HEK293 (cell line): Measurements from ENCODE around the gene GJA10.

Source experiments
- CTCF ChIA-PET: fragments of 350-600 bp; formaldehyde crosslinking; extraction: SDS; loops from one replicate; lab custom pipeline; 2021; ENCODE audit warnings: antibody characterized with exemption; lab: Yijun Ruan, JAX
- POLR2A ChIA-PET: fragments of 300-600 bp; formaldehyde crosslinking; extraction: SDS; loops from one replicate; lab custom pipeline; 2020; ENCODE audit warnings: antibody characterized with exemption, inconsistent platforms; lab: Yijun Ruan, JAX
- H3K27ac ChIP-seq: fragments of 200-500 bp; sonication (Bioruptor generic); 2 replicates; pipeline ENCODE4 v1.5.1; 2014; ENCODE audit warnings: low read depth, low read length, control low read depth, inconsistent platforms; ENCODE audit errors: extremely low read depth
- H3K36me3 ChIP-seq, 2 experiments: fragments of 200-500 bp in 1 of 2; sonication (Bioruptor generic) in 1 of 2; 1 replicate in 1 of 2; 2 replicates in 1 of 2; pipeline ENCODE4 v1.5.1; 2014 to 2017; ENCODE audit warnings: inconsistent platforms in 2 of 2, low read length in 2 of 2; ENCODE audit not compliant: control insufficient read depth in 2 of 2, insufficient read depth in 1 of 2
- H3K4me1 ChIP-seq: fragments of 200-500 bp; sonication (Bioruptor generic); 2 replicates; pipeline ENCODE4 v1.5.1; 2014; ENCODE audit warnings: mild to moderate bottlenecking, low read length, inconsistent platforms; ENCODE audit not compliant: control insufficient read depth, insufficient read depth
- H3K4me3 ChIP-seq: 2 replicates; pipeline ENCODE4 v1.5.1; 2011; ENCODE audit warnings: low read depth, mild to moderate bottlenecking, control low read depth, low read length, moderate library complexity
- H3K9me3 ChIP-seq: fragments of 200-500 bp; sonication (Bioruptor generic); 2 replicates; pipeline ENCODE4 v1.5.1; 2014; ENCODE audit warnings: low read depth, low read length, inconsistent platforms; ENCODE audit not compliant: control insufficient read depth, insufficient read depth
- BCL11B ChIP-seq: fragments of 450-650 bp; formaldehyde crosslinking; IDR thresholded peaks from 2 replicates; pipeline ENCODE4 v1.5.1; 2016; ENCODE audit warnings: low read depth, missing biosample characterization, missing genetic modification characterization
- EGR2 ChIP-seq: fragments of 450-650 bp; formaldehyde crosslinking; IDR thresholded peaks from 2 replicates; pipeline ENCODE4 v1.5.1; 2016; ENCODE audit warnings: low read depth, missing biosample characterization, missing genetic modification characterization
- GFI1B ChIP-seq: fragments of 450-650 bp; formaldehyde crosslinking; IDR thresholded peaks from 2 replicates; pipeline ENCODE4 v1.5.1; 2016; ENCODE audit warnings: missing biosample characterization, missing genetic modification characterization
- GLI2 ChIP-seq: fragments of 450-650 bp; formaldehyde crosslinking; IDR thresholded peaks from 2 replicates; pipeline ENCODE4; 2017; ENCODE audit warnings: missing biosample characterization, missing genetic modification characterization, low read depth, borderline replicate concordance
- GLIS1 ChIP-seq: fragments of 450-650 bp; formaldehyde crosslinking; IDR thresholded peaks from 2 replicates; pipeline ENCODE4 v1.5.1; 2016; ENCODE audit warnings: missing biosample characterization, missing genetic modification characterization
- GLIS2 ChIP-seq: fragments of 450-650 bp; formaldehyde crosslinking; IDR thresholded peaks from 2 replicates; pipeline ENCODE4 v1.5.1; 2016; ENCODE audit warnings: missing biosample characterization, missing genetic modification characterization
- KLF1 ChIP-seq: fragments of 450-650 bp; formaldehyde crosslinking; IDR thresholded peaks from 2 replicates; pipeline ENCODE4 v1.5.1; 2016; ENCODE audit warnings: missing biosample characterization, missing genetic modification characterization
- KLF10 ChIP-seq: fragments of 450-650 bp; IDR thresholded peaks from 2 replicates; pipeline ENCODE4 v1.5.1; 2018; ENCODE audit warnings: missing biosample characterization, mild to moderate bottlenecking, missing genetic modification characterization
- KLF16 ChIP-seq: fragments of 450-650 bp; formaldehyde crosslinking; IDR thresholded peaks from 2 replicates; pipeline ENCODE4 v1.5.1; 2017; ENCODE audit warnings: missing biosample characterization, missing genetic modification characterization
- MEIS1 ChIP-seq: sonication (generic); formaldehyde crosslinking; IDR thresholded peaks from 2 replicates; pipeline ENCODE4 v1.8.1; 2022; ENCODE audit warnings: missing genetic modification reagents, mild to moderate bottlenecking, borderline replicate concordance
- PRDM10 ChIP-seq: fragments of 450-650 bp; formaldehyde crosslinking; IDR thresholded peaks from 2 replicates; pipeline ENCODE4 v1.5.1; 2016; ENCODE audit warnings: missing biosample characterization, missing genetic modification characterization
- RBAK ChIP-seq: fragments of 450-650 bp; formaldehyde crosslinking; IDR thresholded peaks from 2 replicates; pipeline ENCODE4 v1.5.1; 2016; ENCODE audit warnings: missing biosample characterization, missing genetic modification characterization
- YY1 ChIP-seq: fragments of 450-650 bp; formaldehyde crosslinking; IDR thresholded peaks from 2 replicates; pipeline ENCODE4 v1.5.1; 2018; ENCODE audit warnings: missing biosample characterization, missing genetic modification characterization
- ZBTB1 ChIP-seq: fragments of 450-650 bp; formaldehyde crosslinking; IDR thresholded peaks from 2 replicates; pipeline ENCODE4 v1.5.1; 2016; ENCODE audit warnings: missing biosample characterization, missing genetic modification characterization
- ZBTB17 ChIP-seq: fragments of 450-650 bp; formaldehyde crosslinking; IDR thresholded peaks from 2 replicates; pipeline ENCODE4 v1.5.1; 2016; ENCODE audit warnings: missing biosample characterization, missing genetic modification characterization
- ZBTB20 ChIP-seq: fragments of 450-650 bp; formaldehyde crosslinking; IDR thresholded peaks from 2 replicates; pipeline ENCODE4 v1.5.1; 2016; ENCODE audit warnings: missing biosample characterization, missing genetic modification characterization
- ZBTB21 ChIP-seq: fragments of 450-650 bp; formaldehyde crosslinking; IDR thresholded peaks from 2 replicates; pipeline ENCODE4 v1.5.1; 2017; ENCODE audit warnings: missing biosample characterization, missing genetic modification characterization
- ZNF10 ChIP-seq: fragments of 450-650 bp; formaldehyde crosslinking; IDR thresholded peaks from 2 replicates; pipeline ENCODE4 v1.5.1; 2017; ENCODE audit warnings: missing biosample characterization, missing genetic modification characterization
- ZNF221 ChIP-seq: fragments of 450-650 bp; formaldehyde crosslinking; IDR thresholded peaks from 2 replicates; pipeline ENCODE4 v1.5.1; 2017; ENCODE audit warnings: missing biosample characterization, missing genetic modification characterization, borderline replicate concordance
- ZNF223 ChIP-seq: fragments of 450-650 bp; formaldehyde crosslinking; IDR thresholded peaks from 2 replicates; pipeline ENCODE4 v1.5.1; 2016; ENCODE audit warnings: missing biosample characterization, missing genetic modification characterization
- ZNF302 ChIP-seq: fragments of 450-650 bp; formaldehyde crosslinking; IDR thresholded peaks from 2 replicates; pipeline ENCODE4 v1.5.1; 2016; ENCODE audit warnings: missing biosample characterization, missing genetic modification characterization, low read depth
- ZNF366 ChIP-seq: fragments of 450-650 bp; formaldehyde crosslinking; conservative IDR thresholded peaks from 2 replicates; pipeline ENCODE4 v1.5.1; 2016; ENCODE audit warnings: missing biosample characterization, missing genetic modification characterization
- ZNF514 ChIP-seq: fragments of 450-650 bp; formaldehyde crosslinking; IDR thresholded peaks from 2 replicates; pipeline ENCODE4 v1.5.1; 2016; ENCODE audit warnings: missing biosample characterization, missing genetic modification characterization
- ZNF585B ChIP-seq: fragments of 450-650 bp; formaldehyde crosslinking; IDR thresholded peaks from 2 replicates; pipeline ENCODE4 v1.5.1; 2016; ENCODE audit warnings: missing biosample characterization, missing genetic modification characterization
- ZNF654 ChIP-seq: fragments of 450-650 bp; formaldehyde crosslinking; IDR thresholded peaks from 2 replicates; pipeline ENCODE4 v1.5.1; 2016; ENCODE audit warnings: low read depth, missing biosample characterization, missing genetic modification characterization
- ZNF692 ChIP-seq: fragments of 450-650 bp; formaldehyde crosslinking; IDR thresholded peaks from 2 replicates; pipeline ENCODE4 v1.5.1; 2016; ENCODE audit warnings: missing biosample characterization, missing genetic modification characterization
- ZNF777 ChIP-seq: fragments of 450-650 bp; formaldehyde crosslinking; IDR thresholded peaks from 2 replicates; pipeline ENCODE4 v1.5.1; 2017; ENCODE audit warnings: missing biosample characterization, missing genetic modification characterization, borderline replicate concordance
- ZSCAN16 ChIP-seq: fragments of 450-650 bp; formaldehyde crosslinking; IDR thresholded peaks from 2 replicates; pipeline ENCODE4 v1.5.1; 2016; ENCODE audit warnings: missing biosample characterization, missing genetic modification characterization
- TF ChIP-seq, protein P1 (sequence below): fragments of 450-650 bp; formaldehyde crosslinking; optimal IDR thresholded peaks from 2 replicates; pipeline ENCODE3; 2016; ENCODE audit warnings: missing biosample characterization, mild to moderate bottlenecking, missing genetic modification characterization
- TF ChIP-seq, protein P2 (sequence below): sonication (generic); formaldehyde crosslinking; IDR thresholded peaks from 2 replicates; pipeline ENCODE4 v1.8.1; 2022; ENCODE audit warnings: mild to moderate bottlenecking, moderate library complexity, missing genetic modification reagents

Gene GJA10

GRCh38 chr6:89887452-89888137, 6.7 kb upstream of the GJA10 start:
- Histone ChIP-seq H3K4me1 (no peaks in the 10 kb centered on the region), H3K36me3 (no peaks in the 10 kb centered on the region), H3K27ac (no peak overlapping the region), H3K4me3 (no peak overlapping the region), H3K9me3 (no peaks in the 10 kb centered on the region)
- POLR2A ChIA-PET = no interaction called here
- no peak for TF ChIP-seq RBAK
- TF ChIP-seq ZSCAN16 (tag by site-specific recombination) = no peak
- no peak for TF ChIP-seq ZBTB17 (tag by site-specific recombination)
- no peak for TF ChIP-seq KLF10 (tag by site-specific recombination)
- no peak for TF ChIP-seq ZNF585B (tag by site-specific recombination)
- no peak for TF ChIP-seq GFI1B (tag by site-specific recombination)
- TF ChIP-seq ZBTB21 (tag by site-specific recombination) = no peak
- TF ChIP-seq ZBTB20 (tag by site-specific recombination) = no peak
- no peak for TF ChIP-seq ZNF654 (tag by site-specific recombination)
- no peak for TF ChIP-seq ZNF302 (tag by site-specific recombination)
- no peak for TF ChIP-seq EGR2 (tag by site-specific recombination)
- TF ChIP-seq, all 188 proteins: peak for 0
- CTCF ChIA-PET = interaction anchor here (0.6 kb wide), 1 partner anchor 236 kb away, joined by 3 read pairs; no protein-coding TSS in a partner anchor

GRCh38 chr6:89888138-89888514, 6.1 kb upstream of the GJA10 start:
- Histone ChIP-seq H3K9me3 (no peaks in the 10 kb centered on the region), H3K4me1 (no peaks in the 10 kb centered on the region), H3K36me3 (no peaks in the 10 kb centered on the region), H3K27ac (no peak overlapping the region), H3K4me3 (no peak overlapping the region)
- ChIA-PET CTCF (interaction anchor here (0.6 to 1.2 kb wide), 3 partner anchors 15 to 237 kb away, joined by 3 read pairs; no protein-coding TSS in a partner anchor), POLR2A (no interaction called here)
- TF ChIP-seq ZNF692 (tag by site-specific recombination) = no peak
- TF ChIP-seq GLIS2 (tag by site-specific recombination) = no peak
- TF ChIP-seq KLF16 (tag by site-specific recombination) = no peak
- TF ChIP-seq GLI2 (tag by site-specific recombination) = no peak
- no peak for TF ChIP-seq ZNF221
- TF ChIP-seq MEIS1 (CRISPR knock-in tag) = no peak
- TF ChIP-seq GLIS1 (tag by site-specific recombination) = no peak
- TF ChIP-seq ZNF777 (tag by site-specific recombination) = no peak
- no peak for TF ChIP-seq ZNF366 (tag by site-specific recombination)
- no peak for TF ChIP-seq ZNF223 (tag by site-specific recombination)
- no peak for TF ChIP-seq ZNF10 (tag by site-specific recombination)
- no peak for TF ChIP-seq KLF1
- no peak for TF ChIP-seq PRDM10 (tag by site-specific recombination)
- no peak for TF ChIP-seq BCL11B (tag by site-specific recombination)
- TF ChIP-seq, protein P1, sequence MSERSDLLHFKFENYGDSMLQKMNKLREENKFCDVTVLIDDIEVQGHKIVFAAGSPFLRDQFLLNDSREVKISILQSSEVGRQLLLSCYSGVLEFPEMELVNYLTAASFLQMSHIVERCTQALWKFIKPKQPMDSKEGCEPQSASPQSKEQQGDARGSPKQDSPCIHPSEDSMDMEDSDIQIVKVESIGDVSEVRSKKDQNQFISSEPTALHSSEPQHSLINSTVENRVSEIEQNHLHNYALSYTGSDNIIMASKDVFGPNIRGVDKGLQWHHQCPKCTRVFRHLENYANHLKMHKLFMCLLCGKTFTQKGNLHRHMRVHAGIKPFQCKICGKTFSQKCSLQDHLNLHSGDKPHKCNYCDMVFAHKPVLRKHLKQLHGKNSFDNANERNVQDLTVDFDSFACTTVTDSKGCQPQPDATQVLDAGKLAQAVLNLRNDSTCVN (tag by site-specific recombination) = no peak
- no peak for TF ChIP-seq ZBTB1
- no peak for TF ChIP-seq ZNF514 (tag by site-specific recombination)
- TF ChIP-seq, protein P2, sequence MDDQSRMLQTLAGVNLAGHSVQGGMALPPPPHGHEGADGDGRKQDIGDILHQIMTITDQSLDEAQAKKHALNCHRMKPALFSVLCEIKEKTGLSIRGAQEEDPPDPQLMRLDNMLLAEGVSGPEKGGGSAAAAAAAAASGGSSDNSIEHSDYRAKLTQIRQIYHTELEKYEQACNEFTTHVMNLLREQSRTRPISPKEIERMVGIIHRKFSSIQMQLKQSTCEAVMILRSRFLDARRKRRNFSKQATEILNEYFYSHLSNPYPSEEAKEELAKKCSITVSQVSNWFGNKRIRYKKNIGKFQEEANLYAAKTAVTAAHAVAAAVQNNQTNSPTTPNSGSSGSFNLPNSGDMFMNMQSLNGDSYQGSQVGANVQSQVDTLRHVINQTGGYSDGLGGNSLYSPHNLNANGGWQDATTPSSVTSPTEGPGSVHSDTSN (CRISPR knock-in tag) = no peak
- TF ChIP-seq YY1 (tag by site-specific recombination) = no peak
